DMS153 treated with DMSO at 0.1 percent for 48 hours (cell line): ENCODE data around the gene FMN1.

Source experiments
- DNase-seq: peaks from one replicate; lab custom pipeline; 2025; ENCODE audit not compliant: unreplicated experiment; lab: John Stamatoyannopoulos, UW

Gene FMN1

DNA sequence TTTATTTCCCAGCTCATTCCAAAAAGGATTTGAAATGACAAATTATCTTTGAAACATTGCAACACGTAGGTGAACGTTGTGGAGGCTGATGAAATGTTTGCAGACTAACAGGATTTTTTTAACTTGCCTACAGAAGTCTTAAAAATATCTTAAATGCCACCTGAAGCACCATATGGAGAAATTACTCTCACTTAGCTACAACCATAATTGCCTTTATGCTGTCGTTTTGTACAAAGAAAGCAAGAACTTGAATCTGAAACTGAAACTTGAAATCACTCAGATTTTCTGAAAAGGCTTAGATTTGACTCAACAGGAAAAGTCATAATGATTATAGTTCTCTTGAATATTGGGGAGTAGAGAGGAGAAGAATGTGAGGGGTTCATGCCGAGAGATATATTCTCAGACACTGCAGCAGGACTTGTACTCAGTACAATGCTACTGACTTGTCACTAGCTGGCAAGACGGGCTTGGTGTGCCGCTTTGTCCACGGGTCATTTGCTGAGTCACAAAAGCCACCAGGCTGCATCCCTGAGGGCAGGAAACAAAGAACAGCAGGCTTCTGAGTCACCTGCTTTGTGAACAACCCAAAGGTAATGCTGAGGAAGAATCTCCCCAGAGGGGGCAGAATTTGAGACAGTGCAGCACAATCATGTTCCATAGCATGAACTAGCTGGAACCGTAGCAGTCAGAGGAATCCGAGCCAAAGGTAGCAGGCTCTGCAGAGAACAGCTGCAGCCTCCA, 7.1 kb upstream of the FMN1 start:
- peak; percentile 25 for DNase-seq

DNA sequence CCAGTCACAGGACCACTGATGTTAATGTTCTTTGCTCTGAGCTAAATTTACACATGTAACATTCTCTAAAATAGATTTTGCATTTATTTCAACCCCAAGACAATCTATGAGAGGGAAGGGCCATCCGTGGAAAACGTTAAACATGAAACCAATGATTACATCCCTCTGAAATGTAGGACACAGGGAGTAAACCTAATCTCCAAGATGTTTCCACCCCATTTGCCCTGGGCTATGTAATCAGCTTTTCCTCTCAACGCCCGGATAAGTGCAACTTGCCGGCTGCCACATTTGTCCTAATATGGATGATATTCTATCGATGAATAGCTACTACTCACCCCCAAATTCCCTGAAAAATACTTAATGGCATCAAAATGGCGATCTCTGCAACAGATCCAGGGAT, 6.4 kb upstream of the FMN1 start:
- DNase-seq = no peak

DNA sequence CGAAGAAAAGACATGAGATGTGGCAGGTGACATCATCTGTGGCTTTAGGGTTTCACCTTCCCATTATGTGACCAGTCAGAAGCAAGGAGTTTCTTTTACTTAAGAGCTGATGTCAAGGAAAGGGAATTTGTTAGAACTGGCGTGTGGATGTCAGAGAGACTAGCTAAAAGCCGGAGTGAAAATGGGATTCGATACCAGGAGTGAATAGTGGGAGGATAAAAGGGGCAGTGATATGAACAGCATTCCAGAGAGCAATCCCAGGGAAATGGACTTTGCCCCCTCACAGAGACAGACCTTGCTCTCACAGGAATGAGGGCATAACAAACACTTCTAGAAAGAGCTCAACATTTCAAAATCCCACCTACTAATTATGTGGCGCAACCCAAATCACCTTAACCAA, 5.9 kb upstream of the FMN1 start:
- no peak for DNase-seq

DNA sequence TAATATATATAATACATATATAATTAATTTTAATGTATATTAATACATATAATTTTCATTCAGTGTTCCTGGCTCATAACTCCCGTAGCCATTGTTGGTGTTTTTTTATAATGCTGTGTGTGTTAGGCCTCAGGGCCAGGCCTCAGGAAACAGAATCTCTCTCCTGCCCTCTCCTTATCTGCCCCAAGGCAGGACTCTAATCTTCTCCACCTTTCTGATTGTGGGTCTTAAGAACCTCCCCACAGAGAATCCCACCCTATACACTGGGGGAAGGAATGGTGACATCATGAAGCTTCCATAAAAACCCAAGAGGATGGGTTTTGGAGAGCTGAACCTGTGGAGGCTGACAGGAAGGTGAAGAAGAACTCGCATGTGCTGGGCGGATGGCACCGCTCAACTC, 4.0 kb upstream of the FMN1 start:
- no peak for DNase-seq

DNA sequence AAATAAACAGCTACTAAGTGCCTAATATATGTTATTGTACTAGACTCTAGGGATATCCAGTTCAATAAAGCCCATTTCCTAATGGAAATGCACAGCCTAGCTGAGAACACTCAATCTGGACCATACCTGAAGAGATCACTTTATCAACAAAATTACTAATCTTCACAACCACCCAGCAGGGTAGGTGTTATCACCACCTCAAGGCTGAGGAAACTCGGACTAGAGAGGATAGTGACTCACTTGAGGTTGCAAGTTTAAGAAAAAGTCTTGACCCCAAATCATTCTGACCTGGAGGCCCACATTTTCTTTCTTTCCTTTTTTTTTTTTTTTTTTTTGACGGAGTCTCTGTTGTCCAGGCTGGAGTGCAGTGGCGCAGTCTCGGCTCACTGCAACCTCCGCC, 3.1 kb upstream of the FMN1 start:
- no peak for DNase-seq

DNA sequence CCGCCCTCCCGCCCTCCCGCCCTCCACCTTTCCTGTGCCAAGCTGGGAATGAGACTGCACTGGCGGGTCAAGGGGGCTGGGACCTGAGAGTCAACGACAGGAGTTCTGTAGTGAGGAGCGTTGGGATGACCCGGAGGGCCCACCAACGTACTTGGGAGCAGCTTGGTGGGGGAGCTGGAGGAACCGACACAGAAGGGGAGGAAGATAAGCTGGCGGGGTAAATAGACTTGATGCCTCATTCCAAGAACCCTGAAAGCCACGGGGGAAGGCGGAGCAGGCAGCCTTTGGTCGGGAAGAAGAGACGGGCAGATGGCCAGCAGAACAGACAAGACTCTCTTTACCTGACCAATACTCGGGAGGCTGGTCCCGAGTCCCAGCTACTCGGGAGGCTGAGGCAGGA, 277 bp downstream of the FMN1 start:
- no peak for DNase-seq

DNA sequence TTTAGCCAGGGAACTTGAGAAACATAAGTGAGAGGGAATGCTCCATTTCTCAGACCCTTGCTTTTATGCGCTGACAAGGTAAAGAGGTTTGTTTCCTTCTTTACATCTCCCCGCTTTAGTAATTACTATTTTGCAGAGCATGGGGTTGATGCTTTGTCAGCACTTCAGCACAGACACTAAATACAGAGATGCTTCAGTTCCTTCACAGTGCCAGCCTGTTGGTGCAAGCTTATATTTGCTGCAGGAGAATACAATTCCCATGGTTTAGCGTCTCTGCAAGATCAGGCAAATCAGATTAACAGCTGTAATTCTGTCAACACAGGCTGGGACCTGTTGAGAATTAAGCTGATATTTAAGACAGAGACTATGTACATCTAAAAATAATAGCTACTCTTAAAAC, 2.9 kb downstream of the FMN1 start:
- no peak for DNase-seq

DNA sequence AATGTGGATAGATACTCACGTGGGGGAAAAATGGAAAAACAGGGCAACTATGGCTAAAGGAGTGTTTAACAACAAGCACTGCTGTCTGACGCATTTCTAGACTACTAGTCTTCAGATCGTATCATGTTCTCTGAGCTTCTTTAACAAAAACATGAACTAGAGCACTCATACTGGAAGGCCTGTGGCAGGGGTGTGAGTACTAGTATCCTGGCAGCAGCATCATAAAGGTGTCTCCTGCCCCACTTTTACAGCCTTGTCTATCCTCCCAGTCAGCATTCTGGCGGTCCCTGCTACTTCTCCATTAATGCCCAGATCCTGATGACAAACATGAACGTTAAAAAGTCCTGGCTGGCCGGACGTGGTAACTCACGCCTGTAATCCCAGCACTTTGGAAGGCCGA, 4.0 kb downstream of the FMN1 start:
- DNase-seq = no peak

DNA sequence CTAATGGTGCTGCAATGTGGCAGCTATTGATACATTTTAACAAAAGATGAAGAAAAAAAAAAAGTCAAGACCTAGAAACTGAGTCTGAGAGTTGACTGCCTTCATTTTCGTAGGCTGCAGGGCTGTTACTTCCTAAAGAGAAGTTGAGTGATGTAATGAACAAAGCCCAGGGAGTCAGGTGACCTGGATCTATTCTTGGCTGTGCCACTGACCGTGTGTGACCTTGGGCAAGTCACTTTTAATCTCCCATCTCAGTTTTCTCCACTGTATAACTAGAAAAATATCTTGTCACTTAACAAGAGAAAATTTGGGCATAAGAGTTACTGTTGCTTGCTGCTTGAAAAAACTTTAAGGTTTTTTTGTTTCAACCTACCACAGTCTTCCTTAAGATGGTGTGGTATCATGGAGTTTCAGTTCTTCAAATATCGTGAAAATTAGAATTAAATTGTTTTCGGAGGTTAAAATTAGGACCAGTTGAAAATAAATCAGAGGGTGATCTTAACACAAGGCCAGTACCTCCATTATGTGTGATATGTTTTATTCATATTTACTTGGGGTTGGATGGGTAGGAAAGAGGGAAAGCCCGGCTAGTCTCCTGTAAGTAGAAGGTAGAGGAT, 5.8 kb downstream of the FMN1 start:
- DNase-seq = no peak

DNA sequence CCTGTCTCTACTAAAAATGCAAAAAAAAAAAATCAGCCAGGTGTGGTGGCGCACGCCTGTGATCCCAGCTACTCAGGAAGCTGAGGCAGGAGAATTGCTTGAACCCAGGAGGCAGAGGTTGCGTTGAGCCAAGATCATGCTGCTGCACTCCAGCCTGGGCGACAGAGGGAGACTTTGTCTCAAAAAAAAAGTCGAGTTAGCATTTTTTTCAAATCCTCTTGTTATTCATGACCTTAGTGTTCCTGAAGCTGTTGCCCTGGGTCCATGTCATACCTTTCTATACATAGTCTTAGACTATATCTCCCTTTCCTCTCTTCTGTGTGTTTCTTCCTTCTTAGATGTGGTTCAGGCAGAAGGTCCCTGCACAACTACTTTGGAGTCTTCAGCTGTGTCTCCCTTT, 6.4 kb downstream of the FMN1 start:
- DNase-seq = no peak

DNA sequence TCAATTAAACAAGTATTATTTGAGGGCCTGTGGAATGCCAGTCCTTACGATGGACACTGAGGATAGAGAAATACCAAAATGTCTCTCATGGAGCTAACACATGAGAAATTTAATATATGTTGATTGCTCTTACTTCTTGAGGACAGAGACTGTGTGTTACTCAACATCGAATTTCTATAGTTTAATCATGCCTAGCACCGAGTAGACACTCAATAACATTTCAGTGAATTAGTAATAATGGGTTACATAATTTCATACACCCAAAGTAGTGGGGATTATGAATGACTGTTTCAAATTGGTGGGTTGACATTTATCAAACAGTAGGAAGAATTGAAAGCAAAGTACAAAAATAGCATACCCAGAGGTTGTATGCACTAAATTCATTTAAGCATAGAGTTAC, 11.2 kb downstream of the FMN1 start:
- no peak for DNase-seq

DNA sequence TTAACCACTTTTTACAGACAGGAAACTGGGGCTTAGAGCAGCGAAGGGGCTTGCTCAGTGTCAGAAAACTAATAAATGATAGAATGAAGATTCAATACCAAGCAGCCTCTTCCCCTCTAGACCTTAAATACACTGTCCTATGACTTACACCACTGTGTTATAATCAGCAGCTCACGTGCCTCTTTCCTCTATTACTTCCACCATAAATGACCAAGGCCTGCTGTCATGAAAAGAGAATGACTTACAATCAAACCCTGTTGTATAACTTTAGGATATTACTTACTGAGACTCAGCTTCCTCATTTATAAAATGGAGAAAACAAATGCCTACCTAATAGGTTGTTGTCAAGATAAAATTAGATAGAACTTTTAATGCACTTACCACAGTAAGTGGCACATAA, 11.6 kb downstream of the FMN1 start:
- DNase-seq = no peak

DNA sequence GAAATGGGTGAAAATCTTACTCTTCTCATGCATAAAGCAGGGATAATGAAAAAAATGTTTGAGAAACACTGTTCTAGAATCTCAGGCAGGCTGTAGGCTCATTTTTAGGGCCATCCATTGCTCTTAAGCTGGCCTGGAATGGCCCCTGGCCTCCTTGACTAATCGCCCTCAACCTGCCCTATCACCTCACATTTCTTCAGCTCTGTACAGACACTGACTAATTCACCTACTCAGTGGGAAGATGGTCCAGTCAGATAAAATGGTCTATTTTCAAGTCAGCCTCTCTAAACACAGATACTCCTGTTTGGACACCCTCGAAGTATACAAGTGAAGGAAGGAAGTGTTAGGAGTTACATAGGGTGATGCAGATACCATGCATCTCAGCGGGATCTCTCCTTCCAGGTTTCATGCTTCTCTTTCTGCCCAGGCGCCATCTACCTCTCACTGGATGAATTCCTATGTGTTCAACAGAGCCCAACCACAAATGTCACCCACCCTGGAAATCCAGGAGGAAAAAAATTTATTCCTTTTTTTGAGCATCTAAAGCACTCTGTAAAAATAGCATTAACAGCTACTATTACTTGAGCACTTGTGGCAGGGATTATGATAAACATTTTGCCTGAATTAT, 12.1 kb downstream of the FMN1 start:
- DNase-seq = no peak

DNA sequence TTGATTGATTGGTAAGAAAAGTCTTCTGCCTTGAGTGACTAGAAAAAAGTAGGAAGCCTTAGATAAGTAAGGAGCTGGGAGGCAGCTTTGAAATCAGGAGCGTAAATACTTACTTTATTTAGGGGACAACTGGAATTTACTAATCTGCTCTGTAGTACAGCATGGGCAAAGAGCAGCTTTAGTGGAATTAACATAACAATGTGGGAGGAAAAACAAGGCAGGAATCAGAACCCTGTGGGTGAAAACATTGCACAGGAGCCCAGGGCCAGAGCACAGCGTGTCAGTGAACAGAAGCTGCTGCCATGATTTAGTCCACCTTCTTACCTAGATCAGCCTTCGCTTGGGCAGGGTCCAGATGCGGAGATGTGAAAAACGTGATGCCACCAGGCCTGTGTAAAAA, 14.6 kb downstream of the FMN1 start:
- DNase-seq = no peak

DNA sequence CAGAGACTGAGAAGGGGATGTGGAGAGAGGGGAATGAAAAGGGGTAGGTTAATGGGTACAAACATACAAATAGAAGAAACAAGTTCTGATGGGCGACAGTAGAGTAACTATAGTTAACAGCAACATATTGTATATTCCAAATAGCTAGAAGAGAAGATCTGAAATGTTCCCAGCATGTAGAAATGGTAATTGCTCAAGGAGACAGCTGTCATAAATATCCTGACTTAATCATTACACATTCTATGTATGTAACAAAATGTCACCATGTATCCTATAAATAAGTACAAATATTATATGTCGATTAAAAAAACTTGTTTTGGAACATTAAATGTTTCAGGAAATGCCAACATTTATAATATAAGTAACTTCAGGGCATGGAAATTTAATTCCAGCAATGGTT, 23.3 kb downstream of the FMN1 start:
- no peak for DNase-seq

DNA sequence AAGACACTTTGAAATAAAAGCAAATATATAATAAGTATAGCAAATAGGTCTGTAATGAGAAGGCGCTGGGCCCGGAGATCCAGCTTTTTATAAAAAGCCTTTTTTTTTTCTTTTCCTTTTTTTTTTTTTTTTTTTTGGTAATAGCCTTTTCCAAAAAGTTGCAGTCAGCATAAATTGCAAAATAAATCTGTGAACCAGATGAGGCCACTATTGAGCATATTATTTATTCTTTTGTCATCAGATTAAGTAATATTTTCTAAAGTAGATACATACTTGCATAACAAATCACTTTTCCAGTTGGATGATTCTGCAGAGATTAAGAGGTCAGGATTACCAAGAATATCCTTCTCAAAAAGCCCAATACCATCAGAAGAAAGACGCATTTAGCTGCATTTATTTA, 24.9 kb downstream of the FMN1 start:
- DNase-seq = no peak

DNA sequence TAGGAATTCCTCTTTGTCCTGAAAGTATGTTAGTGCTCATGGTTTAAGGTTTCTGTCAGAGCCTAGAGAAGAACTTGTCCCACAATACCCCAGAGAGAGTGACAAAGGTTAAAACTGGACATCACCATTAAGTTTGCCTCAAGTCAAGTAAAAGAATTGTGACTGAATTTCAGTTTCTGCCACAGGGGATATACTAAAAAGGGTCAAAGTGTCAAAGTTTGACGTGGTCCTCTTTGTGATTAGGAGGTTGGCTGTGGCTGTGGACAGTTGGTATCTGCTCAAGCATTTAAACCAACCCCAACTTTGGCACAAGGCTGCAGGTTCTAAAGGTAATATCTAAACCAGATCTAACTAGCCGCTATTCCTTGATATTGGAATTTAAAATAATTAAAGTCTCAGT, 26.1 kb downstream of the FMN1 start:
- no peak for DNase-seq

DNA sequence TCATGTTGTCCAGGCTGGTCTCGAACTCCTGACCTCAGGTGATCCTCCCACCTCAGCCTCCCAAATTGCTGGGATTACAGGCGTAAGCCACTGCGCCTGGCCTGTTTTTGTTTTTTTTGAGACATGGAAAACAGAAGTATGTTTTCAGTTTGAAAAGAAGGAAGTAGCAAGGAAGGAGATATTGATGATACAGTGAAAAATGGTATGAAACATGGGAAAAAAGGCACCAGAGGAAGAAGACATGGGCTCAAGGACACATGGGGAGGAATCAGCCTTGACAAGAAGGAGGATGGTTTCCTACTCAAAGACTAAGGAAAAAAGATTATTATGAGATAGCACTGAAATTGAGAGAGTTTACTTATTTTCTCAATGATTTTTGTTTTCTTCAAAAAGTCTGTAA, 30.7 kb downstream of the FMN1 start:
- no peak for DNase-seq

DNA sequence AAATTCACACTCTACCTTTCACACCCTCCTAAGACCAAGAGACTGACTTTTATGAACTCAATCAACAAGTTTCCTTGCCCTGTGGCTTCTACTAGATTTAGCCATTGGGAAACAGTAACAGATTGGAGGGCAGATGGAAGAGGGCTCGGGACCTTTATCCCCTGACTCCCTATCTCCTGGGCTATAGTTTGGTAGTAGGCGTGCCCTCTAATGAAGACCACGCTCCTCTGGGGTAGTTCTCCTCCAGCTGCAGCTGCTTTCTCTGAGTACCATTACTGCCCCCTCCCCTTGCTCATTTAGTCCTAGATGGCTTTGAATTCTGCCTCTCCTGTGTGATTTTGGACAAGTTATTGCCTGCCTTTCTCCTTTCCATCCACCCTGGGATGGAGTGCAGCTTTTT, 33.3 kb downstream of the FMN1 start:
- DNase-seq = no peak

DNA sequence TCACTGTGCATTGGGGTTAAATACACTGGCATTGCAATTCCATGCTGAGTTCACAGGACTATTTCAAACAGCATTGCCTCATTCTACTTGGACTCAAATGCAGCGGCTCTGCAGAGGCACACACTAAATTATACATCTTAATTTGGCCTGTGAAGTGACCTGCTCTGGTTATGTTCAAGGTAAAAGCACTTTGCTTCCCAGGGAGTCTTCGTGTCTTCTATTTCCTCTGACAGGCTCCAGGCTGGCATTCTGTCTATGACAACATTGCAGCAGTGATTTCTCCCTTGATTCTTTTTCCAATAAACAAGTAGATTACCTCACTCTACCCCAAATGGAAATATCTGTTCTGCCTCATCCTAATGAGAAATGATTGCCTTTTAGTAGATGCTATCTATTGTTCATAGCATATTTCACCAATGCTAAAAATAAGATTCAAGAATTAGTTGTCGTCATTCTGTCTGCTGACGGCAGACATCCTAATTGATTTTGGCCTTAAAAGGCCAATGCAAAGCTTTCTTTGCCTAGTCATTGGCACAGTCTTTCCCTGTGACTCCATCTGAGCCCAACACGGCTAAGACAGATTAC, 33.8 kb downstream of the FMN1 start:
- no peak for DNase-seq

DNA sequence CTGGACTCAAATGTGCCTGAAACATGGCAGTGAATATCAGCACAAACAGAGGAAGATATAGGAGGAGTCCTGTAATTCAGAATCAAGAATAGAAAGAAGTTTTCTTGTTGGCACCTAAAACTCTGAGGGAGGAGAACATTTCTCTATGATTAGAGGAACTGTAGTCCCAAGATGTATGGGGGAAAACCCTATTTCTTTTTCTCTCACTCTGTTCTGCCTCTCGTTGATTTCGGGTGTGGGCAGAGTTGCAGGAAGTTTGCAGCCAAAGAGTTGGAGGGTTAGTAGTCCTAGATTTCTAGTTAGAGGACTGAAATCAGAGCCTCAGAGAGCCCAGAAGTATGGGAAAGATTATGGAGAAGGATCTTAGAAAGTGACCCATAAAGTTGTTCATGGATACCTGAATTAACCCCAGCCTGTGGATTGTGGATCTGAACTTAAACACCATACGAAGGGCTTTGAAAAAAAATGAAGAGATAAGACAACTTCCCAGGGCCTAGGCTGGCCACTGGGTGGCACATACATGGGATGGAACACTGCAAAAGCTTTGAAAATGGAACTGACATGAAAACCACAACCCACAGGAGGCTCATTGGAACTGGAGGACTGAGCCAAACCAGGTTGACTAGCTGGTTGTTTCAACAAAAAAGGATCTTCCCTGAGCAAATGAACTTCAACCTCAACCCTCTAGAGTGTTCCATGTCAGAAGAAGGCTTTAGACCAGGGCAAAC, 34.6 kb downstream of the FMN1 start:
- DNase-seq = no peak

DNA sequence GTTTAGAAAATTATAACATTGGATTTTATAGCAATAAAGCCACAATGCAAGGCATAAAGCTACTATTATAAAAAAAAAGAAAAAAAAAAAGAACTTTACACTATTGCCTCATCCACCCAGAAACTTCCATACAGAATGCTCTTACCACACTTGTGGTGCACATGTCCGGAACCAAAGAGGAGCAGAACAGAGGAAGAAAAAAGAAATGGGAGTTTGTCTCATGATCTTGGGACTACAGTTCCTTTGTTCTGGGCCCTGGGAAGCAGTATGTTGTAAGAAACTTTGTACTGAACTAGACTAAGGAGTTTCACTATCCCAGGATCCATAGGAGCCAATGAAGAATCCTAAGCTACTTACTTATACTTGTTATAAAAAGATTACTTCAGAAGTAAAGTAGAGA, 36.1 kb downstream of the FMN1 start:
- no peak for DNase-seq
